GM18861 (cell line): ENCODE data around the gene ZNF423.

ENCODE experiments used
- ATAC-seq: cut with Tn5 transposase; IDR thresholded peaks from one replicate; pipeline ENCODE4 v1.9.1; 2021; ENCODE audit not compliant: unreplicated experiment

Gene ZNF423

GRCh38 chr16:49468611-49469310 is 387.2 kb downstream of the ZNF423 start:
- ATAC-seq, result no peak

- ATAC-seq, result no peak
Observed at GRCh38 chr16:49467540-49468372, 388.2 kb downstream of the ZNF423 start.

GRCh38 chr16:49466881-49467280 is 389.0 kb downstream of the ZNF423 start:
- no peak for ATAC-seq

- ATAC-seq, result no peak
Observed at GRCh38 chr16:49466529-49466831, 389.4 kb downstream of the ZNF423 start.

- ATAC-seq, result no peak
Observed at GRCh38 chr16:49465661-49466528, 390.0 kb downstream of the ZNF423 start.

GRCh38 chr16:49464877-49465504 is 390.9 kb downstream of the ZNF423 start:
- ATAC-seq, result no peak

GRCh38 chr16:49464093-49464492 is 391.8 kb downstream of the ZNF423 start:
- ATAC-seq, result no peak

GRCh38 chr16:49463529-49463928 is 392.4 kb downstream of the ZNF423 start:
- no peak for ATAC-seq

GRCh38 chr16:49462989-49463371 is 392.9 kb downstream of the ZNF423 start:
- no peak for ATAC-seq

- no peak for ATAC-seq
Observed at GRCh38 chr16:49462362-49462988, 393.4 kb downstream of the ZNF423 start.

- no peak for ATAC-seq
Observed at GRCh38 chr16:49461517-49461951, 394.4 kb downstream of the ZNF423 start.

- ATAC-seq, result no peak
Observed at GRCh38 chr16:49460786-49461470, 395.0 kb downstream of the ZNF423 start.

- ATAC-seq, result no peak
Observed at GRCh38 chr16:49459953-49460735, 395.8 kb downstream of the ZNF423 start.

- ATAC-seq, result no peak
Observed at GRCh38 chr16:49458656-49459445, 397.1 kb downstream of the ZNF423 start.

- no peak for ATAC-seq
Observed at GRCh38 chr16:49458243-49458642, 397.7 kb downstream of the ZNF423 start.

GRCh38 chr16:49457196-49457595 is 398.7 kb downstream of the ZNF423 start:
- ATAC-seq, result no peak

- no peak for ATAC-seq
Observed at GRCh38 chr16:49456763-49457162, 399.1 kb downstream of the ZNF423 start.

- no peak for ATAC-seq
Observed at GRCh38 chr16:49455991-49456745, 399.7 kb downstream of the ZNF423 start.
